Transverse colon (tissue), 4 donors: ENCODE results near the gene PRDM2. TPM values are rescaled to one million over a fixed set of nuclear protein-coding genes. Genes with fewer than 3 reads are reported as not detected.

Experiments used
- DNase-seq: peaks from one replicate; pipeline ENCODE4 v3.0.0-alpha.2; 2019
- H3K27ac ChIP-seq, 4 donors: fragments of 200-600 bp; sonication (generic); 2 replicates each; pipeline ENCODE4 v1.5.1; 2016 to 2018; ENCODE audit warnings: inconsistent platforms in 4 of 4
- H3K27me3 ChIP-seq: fragments of 200-600 bp; sonication (generic); 2 replicates; pipeline ENCODE4 v1.5.1; 2017; ENCODE audit warnings: inconsistent platforms
- H3K36me3 ChIP-seq, 4 donors: fragments of 200-600 bp; sonication (generic); 2 replicates each; pipeline ENCODE4 v1.5.1; 2017 to 2019; ENCODE audit warnings: inconsistent platforms in 4 of 4
- H3K4me1 ChIP-seq, 4 donors: fragments of 200-600 bp; sonication (generic); 2 replicates each; pipeline ENCODE4 v1.5.1; 2017 to 2020; ENCODE audit warnings: inconsistent platforms in 4 of 4
- H3K4me3 ChIP-seq, 4 donors: fragments of 200-600 bp; sonication (generic); 1 replicate in 1 of 4; 2 replicates in 3 of 4; pipeline versions ENCODE4 v1.5.1 to v1.6.1; 2017 to 2019; ENCODE audit warnings: inconsistent platforms in 4 of 4
- H3K9me3 ChIP-seq, 2 donors: fragments of 200-600 bp; sonication (generic); 2 replicates each; pipeline ENCODE4 v1.5.1; 2017 to 2019; ENCODE audit warnings: inconsistent platforms in 2 of 2
- CTCF ChIP-seq, 5 experiments: fragments of 200-600 bp in 3 of 5; fragments of 450-650 bp in 2 of 5; sonication (generic) in 3 of 5; IDR thresholded peaks; 1 replicate in 2 of 5; 2 replicates in 3 of 5; pipeline ENCODE4 v1.5.1; 2016 to 2017; ENCODE audit warnings: antibody characterized with exemption in 5 of 5, inconsistent platforms in 3 of 5, mild to moderate bottlenecking in 2 of 5, moderate library complexity in 1 of 5
- EP300 ChIP-seq: sonication (generic); formaldehyde crosslinking; IDR thresholded peaks from one replicate; pipeline ENCODE4 v1.6.1; 2017; ENCODE audit warnings: antibody characterized with exemption, low read depth
- POLR2A ChIP-seq: fragments of 450-650 bp; IDR thresholded peaks from one replicate; pipeline ENCODE4 v1.6.1; 2016; ENCODE audit warnings: antibody characterized with exemption, mild to moderate bottlenecking, moderate library complexity
- POLR2AphosphoS5 ChIP-seq, 3 donors: sonication (generic); formaldehyde crosslinking; IDR thresholded peaks; one replicate each; pipeline ENCODE4 v1.6.1; 2016; ENCODE audit warnings: antibody characterized with exemption in 3 of 3
- WGBS, 2 donors: methylation state at CpG; one replicate each; pipeline ENCODE4 v1.1.5; 2018; ENCODE audit warnings: low coverage in 1 of 2; 5-methylcytosine and 5-hydroxymethylcytosine counted together
- in situ Hi-C, 4 donors: fragments of 200-750 bp; cut with MboI; loops; one replicate each; pipeline versions ENCODE4 v1.15.0 to v1.15.1; 2017; ENCODE audit warnings: low sequenced_read_pairs in 3 of 4, low pct_ligation_motif_present in 1 of 4, low pct_unique_long_range_greater_than_20kb in 1 of 4
- intact Hi-C: fragments of 100-400 bp; cut with DNase I; formaldehyde crosslinking; loops from one replicate; pipeline ENCODE4 v1.15.1; 2023; ENCODE audit warnings: low total_unique reads
- total RNA-seq, 4 donors: library from RNA; depleted of rRNA; stranded (reverse); fragments of >200 nt; gene quantifications; one replicate each; pipeline ENCODE4 v1.1.0, GENCODE V29; 2016

Gene PRDM2
- total RNA-seq, 4 donors from 2014 or later: 27.3 to 40.5 (median 35.8) TPM

- in situ Hi-C loops: no loop called here
- Histone ChIP-seq H3K27ac (no peak overlapping the region), H3K36me3 (no peaks in the 10 kb centered on the region), H3K4me3 (no peak overlapping the region), H3K9me3 (no peaks in the 10 kb centered on the region), H3K4me1 (no peaks in the 10 kb centered on the region), H3K27me3 (peaks cover 14% of the 10 kb centered on the region)
- no peak for DNase-seq
- 50 to 69% methylated on average over 2 to 3 of the region's 3 CpGs for WGBS, 2 donors
- intact Hi-C loops: no loop called here
- TF ChIP-seq POLR2AphosphoS5 (IDR thresholded peaks at IDR 0.05) (no peak), CTCF (IDR thresholded peaks at IDR 0.05) (no peak), POLR2A (no peak), EP300 (no peak)
Measured at GRCh38 chr1:13865851-13866250, 165.9 kb downstream of the PRDM2 start.

- Histone ChIP-seq H3K9me3 (no peaks in the 10 kb centered on the region), H3K36me3 (no peaks in the 10 kb centered on the region), H3K27ac (no peak overlapping the region), H3K4me1 (no peaks in the 10 kb centered on the region), H3K4me3 (no peak overlapping the region), H3K27me3 (peaks cover 6% of the 10 kb centered on the region)
- no peak for DNase-seq
- no peak for TF ChIP-seq POLR2A
- TF ChIP-seq CTCF (IDR thresholded peaks at IDR 0.05): no peak
- no peak for TF ChIP-seq EP300
- TF ChIP-seq POLR2AphosphoS5 (IDR thresholded peaks at IDR 0.05): no peak
- intact Hi-C loops: no loop called here
- in situ Hi-C loops: no loop called here
- 84 to 89% methylated on average over 5 to 7 of the region's 7 CpGs for WGBS, 2 donors
Measured at GRCh38 chr1:13867603-13868002, 167.6 kb downstream of the PRDM2 start.

- H3K27ac ChIP-seq: no peak overlapping the region
- TF ChIP-seq CTCF (IDR thresholded peaks at IDR 0.05): no peak
- no peak for TF ChIP-seq POLR2AphosphoS5 (IDR thresholded peaks at IDR 0.05)
- TF ChIP-seq POLR2A: no peak
- TF ChIP-seq EP300: no peak
- no peak overlapping the region for H3K4me3 ChIP-seq
- WGBS, 2 donors: 49 to 53% methylated on average over 7 of the region's 7 CpGs
- no peaks in the 10 kb centered on the region for H3K4me1 ChIP-seq
- H3K36me3 ChIP-seq: no peaks in the 10 kb centered on the region
- peaks cover 8% of the 10 kb centered on the region for H3K27me3 ChIP-seq
- H3K9me3 ChIP-seq: no peaks in the 10 kb centered on the region
- intact Hi-C loops (no loop called here), in situ Hi-C loops (no loop called here)
- no peak for DNase-seq
Measured at GRCh38 chr1:13869172-13869797, 169.3 kb downstream of the PRDM2 start.

GRCh38 chr1:13871413-13871812 lies 171.4 kb downstream of the PRDM2 start:
- peaks cover 3% of the 10 kb centered on the region for H3K27me3 ChIP-seq
- in situ Hi-C loops (no loop called here), intact Hi-C loops (no loop called here)
- no peaks in the 10 kb centered on the region for H3K9me3 ChIP-seq
- H3K4me3 ChIP-seq: no peak overlapping the region
- no peak for TF ChIP-seq EP300
- no peak for TF ChIP-seq POLR2A
- no peak for TF ChIP-seq CTCF (IDR thresholded peaks at IDR 0.05)
- no peak for TF ChIP-seq POLR2AphosphoS5 (IDR thresholded peaks at IDR 0.05)
- no peaks in the 10 kb centered on the region for H3K36me3 ChIP-seq
- H3K4me1 ChIP-seq: no peaks in the 10 kb centered on the region
- DNase-seq: no peak
- H3K27ac ChIP-seq: no peak overlapping the region
- WGBS, 2 donors: 53 to 58% methylated on average over 2 of the region's 2 CpGs
